HEK293T (cell line): ENCODE data around the gene RAB11FIP3.

ENCODE experiments used
- CTCF ChIA-PET: fragments of 350-600 bp; formaldehyde crosslinking; extraction: SDS; loops from one replicate; lab custom pipeline; 2021; ENCODE audit warnings: antibody characterized with exemption, inconsistent platforms; lab: Yijun Ruan, JAX
- POLR2A ChIA-PET: fragments of 350-600 bp; formaldehyde crosslinking; extraction: SDS; loops from one replicate; lab custom pipeline; 2020; ENCODE audit warnings: antibody characterized with exemption, inconsistent platforms; lab: Yijun Ruan, JAX
- DNase-seq: peaks from one replicate; pipeline ENCODE4 v3.0.0; 2012; ENCODE audit warnings: mixed read lengths; ENCODE audit errors: extremely low spot score
- ARNT ChIP-seq: fragments of 450-650 bp; IDR thresholded peaks from 2 replicates; pipeline ENCODE4 v1.6.1; 2017; ENCODE audit warnings: mild to moderate bottlenecking
- BHLHE40 ChIP-seq: fragments of 450-650 bp; IDR thresholded peaks from 2 replicates; pipeline ENCODE4 v1.6.1; 2016; ENCODE audit warnings: mild to moderate bottlenecking, moderate library complexity, borderline replicate concordance
- CTBP1 ChIP-seq: fragments of 450-650 bp; IDR thresholded peaks from 2 replicates; pipeline ENCODE4 v1.6.1; 2016; ENCODE audit warnings: borderline replicate concordance
- ELF4 ChIP-seq: fragments of 450-650 bp; IDR thresholded peaks from 2 replicates; pipeline ENCODE4 v1.6.1; 2017; ENCODE audit warnings: antibody characterized with exemption
- FOXA1 ChIP-seq: fragments of 450-650 bp; IDR thresholded peaks from 2 replicates; pipeline ENCODE4 v1.6.1; 2016; ENCODE audit warnings: mild to moderate bottlenecking
- FOXK2 ChIP-seq: fragments of 450-650 bp; IDR thresholded peaks from 2 replicates; pipeline ENCODE4 v1.6.1; 2016; ENCODE audit warnings: mild to moderate bottlenecking
- FOXM1 ChIP-seq: fragments of 450-650 bp; IDR thresholded peaks from 2 replicates; pipeline ENCODE4 v1.6.1; 2017; ENCODE audit warnings: mild to moderate bottlenecking, borderline replicate concordance
- HDGF ChIP-seq: fragments of 450-650 bp; IDR thresholded peaks from 2 replicates; pipeline ENCODE4 v1.6.1; 2017; ENCODE audit warnings: antibody characterized with exemption, borderline replicate concordance
- L3MBTL2 ChIP-seq: fragments of 450-650 bp; conservative IDR thresholded peaks from 2 replicates; pipeline ENCODE4 v1.6.1; 2016; ENCODE audit warnings: mild to moderate bottlenecking
- LEF1 ChIP-seq: fragments of 450-650 bp; IDR thresholded peaks from 2 replicates; pipeline ENCODE4 v1.6.1; 2017; ENCODE audit warnings: mild to moderate bottlenecking, borderline replicate concordance
- NFRKB ChIP-seq: fragments of 450-650 bp; IDR thresholded peaks from 2 replicates; pipeline ENCODE4 v1.6.1; 2016; ENCODE audit warnings: mild to moderate bottlenecking, moderate library complexity
- PKNOX1 ChIP-seq: fragments of 450-650 bp; IDR thresholded peaks from 2 replicates; pipeline ENCODE4 v1.6.1; 2016
- SP1 ChIP-seq: fragments of 450-650 bp; IDR thresholded peaks from 2 replicates; pipeline ENCODE4 v1.6.1; 2017
- SUZ12 ChIP-seq: fragments of 450-650 bp; IDR thresholded peaks from 2 replicates; pipeline ENCODE4 v1.6.1; 2016; ENCODE audit warnings: mild to moderate bottlenecking
- TARDBP ChIP-seq: fragments of 450-650 bp; IDR thresholded peaks from 2 replicates; pipeline ENCODE4 v1.6.1; 2016
- ZNF384 ChIP-seq: fragments of 450-650 bp; IDR thresholded peaks from 2 replicates; pipeline ENCODE4 v1.6.1; 2016

RAB11FIP3 gene

GRCh38 chr16:450785-451512 is 25.5 kb downstream of the RAB11FIP3 start:
- ChIA-PET POLR2A (interaction anchor here (0.6 to 2.3 kb wide), 3 partner anchors 20 to 26 kb away, joined by 4 to 6 read pairs (median 5); partner anchors contain the start of gene RAB11FIP3), CTCF (interaction anchor here (0.7 to 0.9 kb wide), 2 partner anchors 19 to 31 kb away, joined by 3 read pairs; no protein-coding TSS in a partner anchor)
- no peak for DNase-seq
- no peak for TF ChIP-seq HDGF
- no peak for TF ChIP-seq CTBP1
- no peak for TF ChIP-seq SUZ12
- no peak for TF ChIP-seq L3MBTL2
- TF ChIP-seq FOXK2, result no peak
- TF ChIP-seq NFRKB, result no peak
- no peak for TF ChIP-seq ELF4
- no peak for TF ChIP-seq PKNOX1
- TF ChIP-seq SP1, result no peak
- TF ChIP-seq TARDBP, result no peak
- no peak for TF ChIP-seq LEF1
- no peak for TF ChIP-seq ZNF384
- no peak for TF ChIP-seq FOXA1
- TF ChIP-seq BHLHE40, result no peak
- no peak for TF ChIP-seq FOXM1
- TF ChIP-seq ARNT, result no peak

- no peak for TF ChIP-seq ARNT
- ChIA-PET POLR2A (interaction anchor here (0.8 kb wide), 1 partner anchor 29 kb away, joined by 4 read pairs; the partner anchor contains the start of gene RAB11FIP3), CTCF (interaction anchor here (0.8 kb wide), 1 partner anchor 33 kb away, joined by 4 read pairs; no protein-coding TSS in a partner anchor)
- no peak for DNase-seq
These were observed 29.0 kb downstream of the RAB11FIP3 start for GRCh38 chr16:454397-454940.

- TF ChIP-seq L3MBTL2, result no peak
- TF ChIP-seq SUZ12, result no peak
- DNase-seq, result no peak
- CTCF ChIA-PET, result no interaction called here
- POLR2A ChIA-PET, result no interaction called here
These were observed 30.0 kb downstream of the RAB11FIP3 start for GRCh38 chr16:455453-455852.

- TF ChIP-seq SP1 (no peak), L3MBTL2 (peak; percentile 53; the same call in 1 of the 2 replicates)
- POLR2A ChIA-PET, result no interaction called here
- DNase-seq, result no peak
- CTCF ChIA-PET, result interaction anchor here (1.0 kb wide), 1 partner anchor 30 kb away, joined by 5 read pairs; no protein-coding TSS in a partner anchor
These were observed 31.5 kb downstream of the RAB11FIP3 start for GRCh38 chr16:456891-457483.

GRCh38 chr16:457732-458400 is 32.4 kb downstream of the RAB11FIP3 start:
- ChIA-PET CTCF (interaction anchor here (0.6 kb wide), 1 partner anchor 53 kb away, joined by 3 read pairs; no protein-coding TSS in a partner anchor), POLR2A (no interaction called here)
- no peak for DNase-seq
- TF ChIP-seq FOXA1, result no peak
- TF ChIP-seq LEF1, result no peak
- no peak for TF ChIP-seq SP1
- TF ChIP-seq FOXK2, result no peak
- TF ChIP-seq BHLHE40, result no peak
- no peak for TF ChIP-seq TARDBP
- no peak for TF ChIP-seq ZNF384
- no peak for TF ChIP-seq FOXM1
- TF ChIP-seq L3MBTL2, result no peak
- TF ChIP-seq SUZ12, result no peak
- no peak for TF ChIP-seq PKNOX1
- TF ChIP-seq ARNT, result no peak
- TF ChIP-seq HDGF, result no peak
- TF ChIP-seq ELF4, result no peak

GRCh38 chr16:459761-460160 is 34.3 kb downstream of the RAB11FIP3 start:
- DNase-seq, result no peak
- ChIA-PET CTCF (no interaction called here), POLR2A (no interaction called here)
- TF ChIP-seq BHLHE40 (no peak), LEF1 (no peak), CTBP1 (no peak), TARDBP (no peak), ARNT (no peak), NFRKB (no peak), SUZ12 (no peak), FOXK2 (no peak), FOXM1 (no peak)

GRCh38 chr16:460787-461186 is 35.3 kb downstream of the RAB11FIP3 start:
- CTCF ChIA-PET, result no interaction called here
- POLR2A ChIA-PET, result no interaction called here
- TF ChIP-seq SP1 (no peak), SUZ12 (no peak), L3MBTL2 (no peak)
- DNase-seq, result no peak
